Measurements from ENCODE around the gene MRPL18.

The MRPL18 gene

GRCh38 chr6:159844737-159845645 is 54.7 kb downstream of the MRPL18 start:
- DNase-seq, result no peak

Data from CD4-positive, alpha-beta T cell treated with Interleukin-17A for 4 hours (primary cell).